AG09319 (cell line): ENCODE data around the gene ADAMTS5.

Experiments
- DNase-seq: peaks from one replicate; pipeline ENCODE4 v3.0.0-alpha.2; 2010; ENCODE audit warnings: low read depth; ENCODE audit errors: extremely low read depth
- TF ChIP-seq, protein P1 (sequence below): IDR thresholded peaks from 2 replicates; pipeline ENCODE4 v1.5.1; 2011; ENCODE audit warnings: low read depth, mild to moderate bottlenecking, inconsistent platforms, low read length, moderate library complexity

Gene ADAMTS5

DNA sequence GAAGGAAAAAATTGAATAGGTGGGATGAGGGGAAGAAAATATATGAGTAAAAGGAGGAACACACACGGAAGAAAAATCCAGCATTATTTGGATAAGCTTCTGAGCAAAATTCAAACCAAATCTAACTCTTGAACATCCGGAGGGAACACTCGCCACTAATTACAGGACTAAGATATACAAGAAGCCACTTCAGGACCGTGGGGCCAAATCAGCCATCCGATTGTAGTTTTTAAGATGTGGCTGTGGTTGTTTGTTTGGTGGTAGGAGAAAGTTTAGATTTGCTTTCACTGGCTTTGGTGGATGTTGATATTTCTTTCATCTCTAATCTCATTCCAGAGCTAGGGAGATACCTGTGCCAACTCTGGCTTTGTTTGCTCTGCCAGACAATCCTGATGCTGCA is 78.0 kb downstream of the ADAMTS5 start:
- TF ChIP-seq, protein P1, sequence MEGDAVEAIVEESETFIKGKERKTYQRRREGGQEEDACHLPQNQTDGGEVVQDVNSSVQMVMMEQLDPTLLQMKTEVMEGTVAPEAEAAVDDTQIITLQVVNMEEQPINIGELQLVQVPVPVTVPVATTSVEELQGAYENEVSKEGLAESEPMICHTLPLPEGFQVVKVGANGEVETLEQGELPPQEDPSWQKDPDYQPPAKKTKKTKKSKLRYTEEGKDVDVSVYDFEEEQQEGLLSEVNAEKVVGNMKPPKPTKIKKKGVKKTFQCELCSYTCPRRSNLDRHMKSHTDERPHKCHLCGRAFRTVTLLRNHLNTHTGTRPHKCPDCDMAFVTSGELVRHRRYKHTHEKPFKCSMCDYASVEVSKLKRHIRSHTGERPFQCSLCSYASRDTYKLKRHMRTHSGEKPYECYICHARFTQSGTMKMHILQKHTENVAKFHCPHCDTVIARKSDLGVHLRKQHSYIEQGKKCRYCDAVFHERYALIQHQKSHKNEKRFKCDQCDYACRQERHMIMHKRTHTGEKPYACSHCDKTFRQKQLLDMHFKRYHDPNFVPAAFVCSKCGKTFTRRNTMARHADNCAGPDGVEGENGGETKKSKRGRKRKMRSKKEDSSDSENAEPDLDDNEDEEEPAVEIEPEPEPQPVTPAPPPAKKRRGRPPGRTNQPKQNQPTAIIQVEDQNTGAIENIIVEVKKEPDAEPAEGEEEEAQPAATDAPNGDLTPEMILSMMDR, result no peak
- DNase-seq, result no peak

DNA sequence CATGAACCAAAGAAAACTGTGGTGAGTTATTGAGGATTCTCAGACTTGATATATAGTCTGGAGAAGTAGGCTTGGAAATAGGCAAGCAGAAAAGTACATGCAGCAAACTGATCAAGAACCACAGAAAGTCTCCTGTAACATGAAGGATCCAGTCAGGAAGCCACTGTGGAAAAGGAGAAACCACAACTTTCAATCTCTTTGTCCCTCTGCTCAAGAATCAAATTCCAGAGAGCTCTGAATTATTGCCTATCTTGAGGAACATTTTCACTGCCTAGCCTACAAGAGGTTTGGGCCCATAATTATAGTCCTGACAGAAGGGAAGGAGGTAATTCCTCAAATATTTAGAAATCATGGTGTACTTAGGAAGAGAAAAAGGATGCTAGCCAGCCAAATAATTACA is 78.6 kb downstream of the ADAMTS5 start:
- TF ChIP-seq, protein P1, result no peak
- no peak for DNase-seq

DNA sequence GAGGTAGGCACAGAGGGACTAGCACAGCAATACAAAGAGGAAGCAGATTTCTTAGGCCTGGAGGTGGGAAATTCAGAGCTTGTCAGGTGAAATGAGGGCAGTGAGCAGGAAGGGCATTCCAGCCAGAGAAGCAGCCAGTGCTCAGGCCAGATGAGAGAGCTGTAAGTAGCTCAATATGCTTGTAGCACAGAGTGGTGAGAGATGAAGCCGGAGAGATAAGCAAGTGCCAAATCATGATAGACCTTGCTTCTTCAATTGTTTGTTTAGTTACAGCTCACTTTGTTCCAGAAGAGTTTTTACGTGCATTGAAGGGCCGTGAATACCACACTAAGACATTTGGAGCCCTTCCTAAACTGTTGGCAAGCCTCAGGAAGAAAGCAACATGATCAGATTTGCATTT is 79.6 kb downstream of the ADAMTS5 start:
- TF ChIP-seq, protein P1, result no peak
- no peak for DNase-seq

- TF ChIP-seq, protein P1, result no peak
- no peak for DNase-seq
Measured at GRCh38 chr21:26884436-26884835, 82.5 kb downstream of the ADAMTS5 start.

DNA sequence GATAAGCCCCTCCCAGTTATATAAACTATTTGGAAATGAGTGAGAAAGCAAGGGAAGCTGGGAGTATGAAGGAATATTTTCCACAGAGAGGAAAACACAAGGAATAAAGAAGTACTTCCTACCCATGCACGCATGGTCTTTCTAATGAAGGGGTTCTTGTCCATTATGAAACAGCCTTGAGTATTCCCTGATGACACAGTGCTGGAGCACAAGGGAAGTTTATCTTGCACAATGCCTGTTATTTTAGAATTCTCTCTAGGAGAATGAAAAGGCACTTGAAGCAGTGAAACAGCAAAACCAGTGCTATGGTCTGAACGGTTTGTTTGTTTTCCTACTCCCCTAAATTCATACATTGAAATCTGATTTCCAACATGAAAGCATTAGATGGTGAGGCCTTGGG is 83.1 kb downstream of the ADAMTS5 start:
- DNase-seq, result no peak
- TF ChIP-seq, protein P1, result no peak

DNA sequence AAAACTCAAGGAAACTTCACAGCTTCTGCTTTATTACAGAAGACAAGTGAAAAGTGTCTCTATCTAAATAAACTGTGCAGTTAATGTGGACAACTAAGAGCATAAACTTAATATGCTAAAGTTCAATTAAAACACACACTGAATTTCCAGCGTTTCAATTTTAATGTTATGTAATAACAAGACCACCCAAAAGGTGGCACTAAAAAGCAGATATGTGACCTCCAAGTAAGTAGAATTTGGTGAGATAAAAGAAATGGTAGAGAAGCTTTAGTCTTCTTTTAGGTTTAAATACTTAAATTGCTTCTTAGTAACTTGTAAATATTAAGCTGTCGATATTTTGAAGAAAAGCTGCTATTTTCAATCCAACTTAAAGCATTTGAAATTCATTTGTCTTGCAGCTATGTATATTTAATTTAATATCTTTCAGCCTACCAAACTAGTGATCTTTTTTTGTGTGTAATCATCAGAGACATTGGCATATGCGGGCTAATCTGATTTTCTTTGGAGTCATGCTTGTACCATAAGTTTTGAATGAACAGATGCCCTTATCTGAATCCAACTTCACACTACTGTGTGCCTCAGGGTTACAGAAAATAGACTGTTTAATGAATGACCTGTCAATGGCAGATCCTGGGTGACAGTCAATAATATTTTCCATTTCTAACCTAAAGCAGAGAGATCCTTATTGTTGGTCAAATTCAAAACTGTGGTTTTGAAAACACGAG is 85.2 kb downstream of the ADAMTS5 start:
- no peak for DNase-seq
- TF ChIP-seq, protein P1, result no peak; the same call in none of the 2 replicates

- TF ChIP-seq, protein P1, result no peak
- no peak for DNase-seq
Measured at GRCh38 chr21:26877018-26877417, 89.9 kb downstream of the ADAMTS5 start.
